ENCODE data around the gene SLC26A11. TPM values are rescaled to one million over a fixed set of nuclear protein-coding genes. Genes with fewer than 3 reads are reported as not detected.

The SLC26A11 gene
- total and polyA plus RNA-seq, 2 donors (not counting 1 experiment from before 2014, with no cell fraction given) = 5.8 to 19.3 TPM

Other genes starting within 250 kb of the SLC26A11 start
- gene TBC1D16, start 184.6 kb upstream of the SLC26A11 start, total RNA-seq = 26.2 and 30.4 TPM in 2 replicates
- gene TBC1D16, start 184.6 kb upstream of the SLC26A11 start, polyA plus RNA-seq = 8.3 and 10.2 TPM in 2 replicates
- 1.5 and 2.1 TPM in 2 replicates for gene CCDC40, start 183.8 kb upstream of the SLC26A11 start, total RNA-seq
- 0.53 and 0.96 TPM in 2 replicates for gene CCDC40, start 183.8 kb upstream of the SLC26A11 start, polyA plus RNA-seq
- 20.3 and 25.6 TPM in 2 replicates for gene GAA, start 118.8 kb upstream of the SLC26A11 start, total RNA-seq
- gene GAA, start 118.8 kb upstream of the SLC26A11 start, polyA plus RNA-seq = 4.9 and 6.4 TPM in 2 replicates
- 73.2 and 85.0 TPM in 2 replicates for gene EIF4A3, start 73.3 kb upstream of the SLC26A11 start, total RNA-seq
- gene EIF4A3, start 73.3 kb upstream of the SLC26A11 start, polyA plus RNA-seq = 110 and 143 TPM in 2 replicates
- gene CARD14, start 50.4 kb upstream of the SLC26A11 start, total RNA-seq = 0.17 and 0.26 TPM in 2 replicates
- 0.06 TPM in 1 of 2 replicates, not detected in the other for gene CARD14, start 50.4 kb upstream of the SLC26A11 start, polyA plus RNA-seq
- gene SGSH, start 94 bp upstream of the SLC26A11 start, total RNA-seq = 12.1 and 26.9 TPM in 2 replicates
- 57.2 and 70.7 TPM in 2 replicates for gene SGSH, start 94 bp upstream of the SLC26A11 start, polyA plus RNA-seq
- gene RNF213, start 40.4 kb downstream of the SLC26A11 start, total RNA-seq = 130 and 245 TPM in 2 replicates
- gene RNF213, start 40.4 kb downstream of the SLC26A11 start, polyA plus RNA-seq = 36.8 and 56.2 TPM in 2 replicates
- 25.4 and 28.7 TPM in 2 replicates for gene ENDOV, start 194.7 kb downstream of the SLC26A11 start, total RNA-seq
- gene ENDOV, start 194.7 kb downstream of the SLC26A11 start, polyA plus RNA-seq = 10.1 and 13.1 TPM in 2 replicates